Measurements from ENCODE around the gene TBCE. TPM values are rescaled to one million over a fixed set of nuclear protein-coding genes. Genes with fewer than 3 reads are reported as not detected.

Gene TBCE
- total and polyA plus RNA-seq, 8 donors, result 19.6 to 65.8 (median 50.1) TPM

DNA sequence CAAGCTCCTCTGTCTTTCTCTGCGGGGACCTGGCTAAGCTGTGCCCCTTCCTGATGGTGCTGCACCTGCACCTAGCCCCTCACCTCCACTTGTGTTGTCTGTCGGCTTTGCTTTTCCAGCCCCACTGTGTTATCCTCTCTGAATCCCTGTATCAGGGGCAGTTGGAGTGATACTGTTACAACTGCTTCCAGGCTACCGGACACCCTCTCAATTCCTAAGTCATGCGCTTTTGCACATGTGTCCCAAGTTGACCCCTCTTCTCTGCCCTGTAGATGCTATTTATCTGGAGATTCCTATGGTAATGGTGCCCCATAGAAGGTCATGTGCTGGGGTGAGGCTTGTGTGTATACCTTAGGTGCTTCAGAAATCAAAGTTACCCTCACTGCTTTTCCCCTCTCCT is 58.9 kb downstream of the TBCE start:
- TF ChIP-seq, protein P1, sequence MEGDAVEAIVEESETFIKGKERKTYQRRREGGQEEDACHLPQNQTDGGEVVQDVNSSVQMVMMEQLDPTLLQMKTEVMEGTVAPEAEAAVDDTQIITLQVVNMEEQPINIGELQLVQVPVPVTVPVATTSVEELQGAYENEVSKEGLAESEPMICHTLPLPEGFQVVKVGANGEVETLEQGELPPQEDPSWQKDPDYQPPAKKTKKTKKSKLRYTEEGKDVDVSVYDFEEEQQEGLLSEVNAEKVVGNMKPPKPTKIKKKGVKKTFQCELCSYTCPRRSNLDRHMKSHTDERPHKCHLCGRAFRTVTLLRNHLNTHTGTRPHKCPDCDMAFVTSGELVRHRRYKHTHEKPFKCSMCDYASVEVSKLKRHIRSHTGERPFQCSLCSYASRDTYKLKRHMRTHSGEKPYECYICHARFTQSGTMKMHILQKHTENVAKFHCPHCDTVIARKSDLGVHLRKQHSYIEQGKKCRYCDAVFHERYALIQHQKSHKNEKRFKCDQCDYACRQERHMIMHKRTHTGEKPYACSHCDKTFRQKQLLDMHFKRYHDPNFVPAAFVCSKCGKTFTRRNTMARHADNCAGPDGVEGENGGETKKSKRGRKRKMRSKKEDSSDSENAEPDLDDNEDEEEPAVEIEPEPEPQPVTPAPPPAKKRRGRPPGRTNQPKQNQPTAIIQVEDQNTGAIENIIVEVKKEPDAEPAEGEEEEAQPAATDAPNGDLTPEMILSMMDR (IDR thresholded peaks at IDR 0.05), result no peak

DNA sequence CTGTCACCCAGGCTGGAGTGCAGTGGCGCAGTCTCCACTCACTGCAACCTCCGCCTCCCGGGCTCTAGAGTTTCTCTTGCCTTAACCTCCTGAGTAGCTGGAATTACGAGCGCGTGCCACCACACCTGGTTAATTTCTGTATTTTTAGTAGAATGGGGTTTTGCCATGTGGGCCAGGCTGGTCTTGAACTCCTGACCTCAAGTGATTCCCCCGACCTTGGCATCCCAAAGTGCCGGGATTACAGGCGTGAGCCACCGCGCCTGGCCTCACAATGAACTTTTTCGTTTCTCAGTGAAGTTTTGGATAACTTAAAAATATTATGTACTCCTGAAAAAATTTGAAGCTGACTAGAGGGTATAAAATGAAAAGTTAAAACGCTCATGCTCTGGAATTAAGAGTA is 59.5 kb downstream of the TBCE start:
- intact Hi-C loops (cut with DNase I), result no loop called here
- no peak for DNase-seq
- Histone ChIP-seq H3K4me3 (no peak overlapping the region), H3K4me1 (no peaks in the 10 kb centered on the region), H3K27ac (no peak overlapping the region), H3K27me3 (no peaks in the 10 kb centered on the region), H3K9me3 (no peaks in the 10 kb centered on the region), H3K36me3 (peaks cover 0 to 17% of the 10 kb centered on the region in 2 donors)
- ATAC-seq, result no peak
- TF ChIP-seq, protein P1 (IDR thresholded peaks at IDR 0.05), result no peak

More for the DNA sequence above, 58.9 kb downstream of the TBCE start:
- no peaks in the 10 kb centered on the region for H3K4me1 ChIP-seq
- H3K36me3 ChIP-seq, result peaks cover 0 to 19% of the 10 kb centered on the region in 2 donors
- ATAC-seq, result no peak
- no peak for DNase-seq
- H3K27me3 ChIP-seq, result no peaks in the 10 kb centered on the region
- intact Hi-C loops (cut with DNase I), result no loop called here
- H3K4me3 ChIP-seq, result no peak overlapping the region
- H3K9me3 ChIP-seq, result no peaks in the 10 kb centered on the region
- no peak overlapping the region for H3K27ac ChIP-seq

DNA sequence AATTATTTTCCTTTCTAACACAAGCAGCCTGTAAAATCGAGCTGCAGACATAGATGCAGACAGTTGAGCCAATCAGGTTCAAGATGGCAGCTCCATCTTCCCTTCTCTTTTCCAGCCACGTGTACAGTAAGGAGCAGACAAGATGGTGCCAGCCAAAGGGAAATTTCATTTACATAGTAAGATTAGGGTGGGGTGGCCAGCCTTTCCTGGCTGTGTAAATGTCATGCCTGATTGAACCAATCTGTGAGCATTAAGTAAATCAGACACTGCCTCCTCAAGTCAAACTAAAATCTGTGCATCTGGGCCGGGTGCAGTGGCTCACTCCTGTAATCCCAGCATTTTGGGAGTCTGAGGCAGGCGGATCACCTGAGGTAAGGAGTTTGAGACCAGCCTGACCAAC is 60.2 kb downstream of the TBCE start:
- ATAC-seq (no peak), DNase-seq (no peak)
- Histone ChIP-seq H3K27me3 (no peaks in the 10 kb centered on the region), H3K36me3 (peaks cover 0 to 17% of the 10 kb centered on the region in 2 donors), H3K4me3 (no peak overlapping the region), H3K9me3 (no peaks in the 10 kb centered on the region), H3K27ac (no peak overlapping the region), H3K4me1 (no peaks in the 10 kb centered on the region)
- TF ChIP-seq, protein P1 (IDR thresholded peaks at IDR 0.05), result no peak
- intact Hi-C loops (cut with DNase I), result no loop called here

DNA sequence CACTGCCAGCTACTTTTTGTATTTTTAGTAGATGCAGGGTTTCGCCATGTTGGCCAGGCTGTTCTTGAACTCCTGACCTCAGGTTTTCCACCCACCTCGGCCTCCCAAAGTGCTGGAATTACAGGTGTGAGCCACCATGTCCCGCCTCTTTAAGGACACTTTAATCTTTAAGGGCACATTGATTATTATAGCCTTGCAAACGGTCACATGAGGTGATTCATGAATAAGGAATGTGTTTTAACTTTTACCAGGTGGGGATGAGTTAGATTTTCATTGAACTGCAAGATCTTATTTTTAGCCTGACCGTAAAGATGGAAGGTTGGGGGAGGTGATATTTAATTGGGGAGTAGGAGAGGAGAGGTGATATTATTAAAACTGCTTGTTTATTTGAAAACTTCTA is 61.9 kb downstream of the TBCE start:
- H3K9me3 ChIP-seq, result no peaks in the 10 kb centered on the region
- ATAC-seq, result no peak
- no peak for DNase-seq
- H3K4me3 ChIP-seq, result no peak overlapping the region
- H3K36me3 ChIP-seq, result peaks cover 0 to 28% of the 10 kb centered on the region in 2 donors
- no peaks in the 10 kb centered on the region for H3K27me3 ChIP-seq
- intact Hi-C loops (cut with DNase I), result no loop called here
- H3K27ac ChIP-seq, result no peak overlapping the region
- H3K4me1 ChIP-seq, result no peaks in the 10 kb centered on the region
- TF ChIP-seq, protein P1 (IDR thresholded peaks at IDR 0.05), result no peak

DNA sequence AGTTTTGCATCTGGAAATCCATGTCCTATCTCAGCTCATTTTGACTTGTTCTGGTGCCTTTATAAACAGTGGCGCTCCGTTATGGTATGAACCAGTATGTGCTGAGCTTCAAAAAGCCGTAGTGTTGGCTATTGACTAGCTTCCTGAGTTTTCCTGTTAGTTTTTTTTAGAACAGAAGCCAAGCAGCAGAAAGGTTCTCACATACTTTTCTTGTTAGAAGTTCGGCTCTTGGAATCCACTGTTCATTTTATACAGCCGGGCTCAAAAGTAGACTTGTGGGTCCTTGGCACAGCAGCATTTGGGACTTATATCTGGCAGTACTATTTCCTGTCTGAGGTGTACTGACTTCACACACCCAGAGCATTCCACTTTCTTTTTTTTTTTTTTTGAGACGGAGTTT is 63.8 kb downstream of the TBCE start:
- Histone ChIP-seq H3K27ac (no peak overlapping the region), H3K27me3 (no peaks in the 10 kb centered on the region), H3K36me3 (peaks cover 0 to 40% of the 10 kb centered on the region in 2 donors), H3K9me3 (no peaks in the 10 kb centered on the region), H3K4me3 (no peak overlapping the region), H3K4me1 (no peaks in the 10 kb centered on the region)
- DNase-seq (no peak), ATAC-seq (no peak)
- intact Hi-C loops (cut with DNase I), result no loop called here
- TF ChIP-seq, protein P1 (IDR thresholded peaks at IDR 0.05), result no peak
